HCT116 (cell line): ENCODE results near the gene RAB3B.

Source experiments
- CEBPB ChIP-seq: IDR thresholded peaks from 2 replicates; pipeline ENCODE4 v1.6.1; 2012; ENCODE audit warnings: low read depth
- CTCF ChIP-seq, 3 experiments: fragments of 200-600 bp in 1 of 3; sonication (generic) in 1 of 3; IDR thresholded peaks in 2 of 3; conservative IDR thresholded peaks in 1 of 3; 2 replicates each; pipeline ENCODE4 v1.5.1; 2012 to 2017; ENCODE audit warnings: low read depth in 2 of 3, low read length in 2 of 3, antibody characterized with exemption in 1 of 3, borderline replicate concordance in 1 of 3, control low read depth in 1 of 3, mild to moderate bottlenecking in 1 of 3, mixed read lengths in 1 of 3, mixed run types in 1 of 3, moderate library complexity in 1 of 3; ENCODE audit not compliant: insufficient read depth in 1 of 3
- EZH2phosphoT487 ChIP-seq: fragments of 200-600 bp; IDR thresholded peaks from 2 replicates; pipeline ENCODE4 v1.6.1; 2018; ENCODE audit warnings: antibody characterized with exemption, borderline replicate concordance
- FOSL1 ChIP-seq: IDR thresholded peaks from 2 replicates; pipeline ENCODE4 v1.6.1; 2012; ENCODE audit warnings: low read depth
- MAX ChIP-seq: IDR thresholded peaks from 2 replicates; pipeline ENCODE4 v1.6.1; 2012
- POLR2A ChIP-seq: IDR thresholded peaks from 2 replicates; pipeline ENCODE4 v1.7.0; 2011; ENCODE audit warnings: borderline replicate concordance; ENCODE audit not compliant: insufficient read depth, insufficient read length; ENCODE audit errors: extremely low read depth
- SP1 ChIP-seq: IDR thresholded peaks from 2 replicates; pipeline ENCODE4 v1.6.1; 2012; ENCODE audit warnings: low read depth
- ZBTB33 ChIP-seq: IDR thresholded peaks from 2 replicates; pipeline ENCODE4 v1.6.1; 2011; ENCODE audit warnings: mild to moderate bottlenecking, low read length, moderate library complexity; ENCODE audit not compliant: insufficient replicate concordance; ENCODE audit errors: extremely low read depth
- ZNF274 ChIP-seq: fragments of 200-500 bp; sonication (Bioruptor generic); IDR thresholded peaks from 2 replicates; pipeline ENCODE4 v1.6.1; 2014; ENCODE audit warnings: mild to moderate bottlenecking, low read depth, low read length, inconsistent platforms

GRCh38 chr1:51922040-51922439 lies 68.5 kb downstream of the RAB3B start:
- TF ChIP-seq SP1: no peak
- TF ChIP-seq MAX: no peak
- TF ChIP-seq CTCF (IDR thresholded peaks at IDR 0.05 in 2 of 3, conservative IDR thresholded peaks at IDR 0.05 in 1 of 3; ENCODE audit: borderline replicate concordance in 1 of 3, insufficient read depth in 1 of 3, low read depth in 2 of 3, low read length in 2 of 3): no peak
- TF ChIP-seq FOSL1: no peak
- no peak for TF ChIP-seq POLR2A
- no peak for TF ChIP-seq ZBTB33
- no peak for TF ChIP-seq CEBPB
- no peak for TF ChIP-seq ZNF274
- no peak for TF ChIP-seq EZH2phosphoT487
